Neural progenitor cell (in vitro differentiated cells): ENCODE data around the gene KIAA0825.

Source experiments
- EZH2 ChIP-seq: fragments of 200-600 bp; sonication (generic); IDR thresholded peaks from 2 replicates; pipeline ENCODE4 v1.6.1; 2017; ENCODE audit warnings: antibody characterized with exemption, mild to moderate bottlenecking, moderate library complexity
- TF ChIP-seq, protein P1 (sequence below): fragments of 200-600 bp; sonication (generic); IDR thresholded peaks from 2 replicates; pipeline ENCODE4 v1.5.1; 2017; ENCODE audit warnings: antibody characterized with exemption, mild to moderate bottlenecking

DNA sequence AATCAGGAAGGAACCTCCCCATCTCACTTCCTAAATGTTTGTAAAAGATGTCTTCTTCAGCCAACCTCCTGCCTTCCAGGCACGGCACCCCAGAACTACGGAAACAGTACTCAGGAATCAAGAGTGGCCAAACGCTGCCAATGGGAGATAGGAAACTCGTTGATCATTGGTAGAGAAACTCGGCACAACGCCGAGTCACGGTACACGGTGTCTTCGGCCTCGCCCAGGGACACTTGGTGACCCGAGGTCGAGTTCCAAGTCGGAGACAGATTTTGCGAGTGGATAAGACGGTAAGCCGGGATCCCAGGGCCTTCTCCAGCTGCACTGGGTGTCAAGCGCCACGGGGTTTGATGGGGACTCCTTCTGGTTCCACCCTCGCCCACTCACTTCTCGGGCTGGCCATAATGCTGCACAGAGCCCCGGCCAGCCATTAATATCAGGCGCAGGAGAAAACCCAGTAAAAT lies 343 bp downstream of the KIAA0825 start:
- TF ChIP-seq, protein P1, sequence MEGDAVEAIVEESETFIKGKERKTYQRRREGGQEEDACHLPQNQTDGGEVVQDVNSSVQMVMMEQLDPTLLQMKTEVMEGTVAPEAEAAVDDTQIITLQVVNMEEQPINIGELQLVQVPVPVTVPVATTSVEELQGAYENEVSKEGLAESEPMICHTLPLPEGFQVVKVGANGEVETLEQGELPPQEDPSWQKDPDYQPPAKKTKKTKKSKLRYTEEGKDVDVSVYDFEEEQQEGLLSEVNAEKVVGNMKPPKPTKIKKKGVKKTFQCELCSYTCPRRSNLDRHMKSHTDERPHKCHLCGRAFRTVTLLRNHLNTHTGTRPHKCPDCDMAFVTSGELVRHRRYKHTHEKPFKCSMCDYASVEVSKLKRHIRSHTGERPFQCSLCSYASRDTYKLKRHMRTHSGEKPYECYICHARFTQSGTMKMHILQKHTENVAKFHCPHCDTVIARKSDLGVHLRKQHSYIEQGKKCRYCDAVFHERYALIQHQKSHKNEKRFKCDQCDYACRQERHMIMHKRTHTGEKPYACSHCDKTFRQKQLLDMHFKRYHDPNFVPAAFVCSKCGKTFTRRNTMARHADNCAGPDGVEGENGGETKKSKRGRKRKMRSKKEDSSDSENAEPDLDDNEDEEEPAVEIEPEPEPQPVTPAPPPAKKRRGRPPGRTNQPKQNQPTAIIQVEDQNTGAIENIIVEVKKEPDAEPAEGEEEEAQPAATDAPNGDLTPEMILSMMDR = no peak
- TF ChIP-seq EZH2 = peak; percentile 36
